ENCODE results near the gene VPS13D. TPM values are rescaled to one million over a fixed set of nuclear protein-coding genes. Genes with fewer than 3 reads are reported as not detected.

VPS13D gene
- total RNA-seq, 2 donors from 2014 or later = 70.1 to 129 TPM

GRCh38 chr1:12368646-12369045, 138.8 kb downstream of the VPS13D start:
- Histone ChIP-seq H3K4me3 (no peak overlapping the region), H3K27me3 (replicated peaks; ENCODE audit: insufficient read depth) (no peaks in the 10 kb centered on the region), H3K4me1 (ENCODE audit: control insufficient read depth in 1 of 2, low read depth in 2 of 2) (peaks cover 0 to 8% of the 10 kb centered on the region in 2 donors), H3K9me3 (no peaks in the 10 kb centered on the region), H3K27ac (no peak overlapping the region), H3K36me3 (peaks cover 14% of the 10 kb centered on the region)
- no peak for TF ChIP-seq CTCF (IDR thresholded peaks at IDR 0.05)
- ATAC-seq (ENCODE audit: insufficient number of reproducible peaks, low FRiP score, low read depth) = no peak
- DNase-seq (ENCODE audit: low spot score) = no peak

- Histone ChIP-seq H3K4me1 (ENCODE audit: control insufficient read depth in 1 of 2, low read depth in 2 of 2) (peaks cover 0 to 8% of the 10 kb centered on the region in 2 donors), H3K36me3 (peaks cover 14% of the 10 kb centered on the region), H3K27ac (no peak overlapping the region), H3K4me3 (no peak overlapping the region), H3K9me3 (no peaks in the 10 kb centered on the region), H3K27me3 (replicated peaks; ENCODE audit: insufficient read depth) (no peaks in the 10 kb centered on the region)
- ATAC-seq (ENCODE audit: insufficient number of reproducible peaks, low FRiP score, low read depth) (no peak), DNase-seq (ENCODE audit: low spot score) (no peak)
- TF ChIP-seq CTCF (IDR thresholded peaks at IDR 0.05) = no peak
These were observed 139.4 kb downstream of the VPS13D start for GRCh38 chr1:12369258-12369657.

GRCh38 chr1:12370333-12370975, 140.6 kb downstream of the VPS13D start:
- H3K27ac ChIP-seq = no peak overlapping the region
- no peak for ATAC-seq (ENCODE audit: insufficient number of reproducible peaks, low FRiP score, low read depth)
- TF ChIP-seq CTCF (IDR thresholded peaks at IDR 0.05) = no peak

GRCh38 chr1:12371053-12371452, 141.2 kb downstream of the VPS13D start:
- peaks cover 14% of the 10 kb centered on the region for H3K36me3 ChIP-seq
- no peaks in the 10 kb centered on the region for H3K9me3 ChIP-seq
- no peak overlapping the region for H3K27ac ChIP-seq
- H3K4me1 ChIP-seq (ENCODE audit: control insufficient read depth in 1 of 2, low read depth in 2 of 2) = peaks cover 0 to 3% of the 10 kb centered on the region in 2 donors
- no peak for ATAC-seq (ENCODE audit: insufficient number of reproducible peaks, low FRiP score, low read depth)
- no peak overlapping the region for H3K4me3 ChIP-seq
- no peak for TF ChIP-seq CTCF (IDR thresholded peaks at IDR 0.05)
- H3K27me3 ChIP-seq (replicated peaks; ENCODE audit: insufficient read depth) = no peaks in the 10 kb centered on the region
- DNase-seq (ENCODE audit: low spot score) = no peak

More at GRCh38 chr1:12370333-12370975, 140.6 kb downstream of the VPS13D start:
- Histone ChIP-seq H3K27me3 (replicated peaks; ENCODE audit: insufficient read depth) (no peaks in the 10 kb centered on the region), H3K4me3 (no peak overlapping the region), H3K9me3 (no peaks in the 10 kb centered on the region), H3K4me1 (ENCODE audit: control insufficient read depth in 1 of 2, low read depth in 2 of 2) (peaks cover 0 to 8% of the 10 kb centered on the region in 2 donors), H3K36me3 (peaks cover 14% of the 10 kb centered on the region)
- DNase-seq (ENCODE audit: low spot score) = no peak

GRCh38 chr1:12372180-12372579, 142.3 kb downstream of the VPS13D start:
- Histone ChIP-seq H3K27me3 (replicated peaks; ENCODE audit: insufficient read depth) (no peaks in the 10 kb centered on the region), H3K4me1 (ENCODE audit: control insufficient read depth in 1 of 2, low read depth in 2 of 2) (no peaks in the 10 kb centered on the region), H3K9me3 (no peaks in the 10 kb centered on the region), H3K4me3 (no peak overlapping the region), H3K27ac (no peak overlapping the region), H3K36me3 (peaks cover 14% of the 10 kb centered on the region)
- ATAC-seq (ENCODE audit: insufficient number of reproducible peaks, low FRiP score, low read depth) = no peak
- no peak for TF ChIP-seq CTCF (IDR thresholded peaks at IDR 0.05)
- DNase-seq (ENCODE audit: low spot score) = no peak

Measured in thoracic aorta (tissue), 2 donors.